Anterior cingulate cortex (tissue), 58 donors: ENCODE measurements around the gene ASPSCR1.
A peak's percentile ranks its signal among the peaks of the same experiment; 100 is the strongest.

Source experiments
- DNase-seq, 58 donors: peaks; one replicate each; lab custom pipeline; 2025; lab: John Stamatoyannopoulos, UW

ASPSCR1 gene

GRCh38 chr17:82050152-82050760 is 72.8 kb downstream of the ASPSCR1 start:
- no peak for DNase-seq

GRCh38 chr17:82050761-82051641 is 73.6 kb downstream of the ASPSCR1 start:
- no peak for DNase-seq

GRCh38 chr17:82051776-82052637 is 74.6 kb downstream of the ASPSCR1 start, which contains the start of the genes GPS1 and RFNG:
Gene GPS1, plus strand, starts transcription at chr17:82051898. Its CDS starts 34 bp downstream, at chr17:82051932.
Gene RFNG, minus strand, starts transcription at chr17:82051811. Its CDS starts 45 bp downstream, at chr17:82051766.
- peak in 54 of 58 donors; percentile 12 to 79 (median 60) for DNase-seq

- no peak for DNase-seq
These were observed 75.2 kb downstream of the ASPSCR1 start for GRCh38 chr17:82052638-82053059.

GRCh38 chr17:82053130-82053529 is 75.7 kb downstream of the ASPSCR1 start:
- DNase-seq, result no peak

DNA sequence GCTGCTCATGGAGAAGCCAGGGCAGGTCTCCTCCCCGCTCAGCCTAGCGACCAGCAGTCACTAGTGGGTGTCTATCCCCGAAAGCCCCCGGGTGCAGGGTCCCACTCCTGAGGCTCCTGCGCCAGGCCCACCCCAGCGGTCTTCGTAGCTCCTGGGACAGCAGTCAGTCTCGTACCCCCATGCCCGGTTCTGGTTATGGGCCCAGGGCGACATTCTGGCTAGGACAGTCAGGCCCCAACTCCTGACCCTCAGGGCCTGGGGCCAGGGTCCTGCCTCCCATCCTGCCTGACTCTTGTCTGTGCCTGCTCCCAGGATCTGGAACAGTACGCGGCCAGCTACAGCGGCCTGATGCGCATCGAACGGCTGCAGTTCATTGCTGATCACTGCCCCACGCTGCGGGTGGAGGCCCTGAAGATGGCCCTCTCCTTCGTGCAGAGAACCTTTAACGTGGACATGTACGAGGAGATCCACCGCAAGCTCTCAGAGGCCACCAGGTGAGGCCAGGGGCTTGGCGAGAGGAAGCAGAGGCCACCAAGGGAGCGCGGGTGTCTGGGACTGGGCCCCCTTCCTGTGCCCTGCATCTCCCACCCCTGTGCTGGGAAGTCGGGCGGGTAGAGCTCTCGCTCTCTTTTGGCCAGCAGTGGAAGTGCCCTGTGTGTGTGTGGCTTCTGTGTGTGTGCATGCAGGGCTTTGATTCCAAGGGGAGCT is 76.3 kb downstream of the ASPSCR1 start:
- no peak for DNase-seq

DNA sequence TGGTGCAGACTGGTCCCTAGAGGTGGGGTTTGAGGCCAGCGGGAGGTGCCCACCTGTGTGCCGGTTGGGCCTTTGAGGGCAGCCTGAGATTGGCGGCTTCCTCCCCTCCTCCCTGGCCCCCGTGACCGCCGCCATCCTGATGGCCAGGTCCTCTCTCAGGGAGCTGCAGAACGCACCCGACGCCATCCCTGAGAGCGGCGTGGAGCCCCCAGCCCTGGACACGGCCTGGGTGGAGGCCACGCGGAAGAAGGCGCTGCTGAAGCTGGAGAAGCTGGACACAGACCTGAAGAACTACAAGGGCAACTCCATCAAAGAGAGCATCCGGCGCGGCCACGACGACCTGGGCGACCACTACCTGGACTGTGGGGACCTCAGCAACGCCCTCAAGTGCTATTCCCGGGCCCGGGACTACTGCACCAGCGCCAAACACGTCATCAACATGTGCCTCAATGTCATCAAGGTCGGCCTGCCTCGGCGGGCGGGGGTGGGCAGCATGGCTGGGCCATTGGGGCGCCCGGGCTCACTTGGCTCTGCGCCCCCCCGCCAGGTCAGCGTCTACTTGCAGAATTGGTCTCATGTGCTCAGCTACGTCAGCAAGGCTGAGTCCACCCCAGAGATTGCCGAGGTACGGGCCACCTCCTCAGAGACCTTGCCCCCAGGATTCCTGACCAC is 77.1 kb downstream of the ASPSCR1 start:
- no peak for DNase-seq

DNA sequence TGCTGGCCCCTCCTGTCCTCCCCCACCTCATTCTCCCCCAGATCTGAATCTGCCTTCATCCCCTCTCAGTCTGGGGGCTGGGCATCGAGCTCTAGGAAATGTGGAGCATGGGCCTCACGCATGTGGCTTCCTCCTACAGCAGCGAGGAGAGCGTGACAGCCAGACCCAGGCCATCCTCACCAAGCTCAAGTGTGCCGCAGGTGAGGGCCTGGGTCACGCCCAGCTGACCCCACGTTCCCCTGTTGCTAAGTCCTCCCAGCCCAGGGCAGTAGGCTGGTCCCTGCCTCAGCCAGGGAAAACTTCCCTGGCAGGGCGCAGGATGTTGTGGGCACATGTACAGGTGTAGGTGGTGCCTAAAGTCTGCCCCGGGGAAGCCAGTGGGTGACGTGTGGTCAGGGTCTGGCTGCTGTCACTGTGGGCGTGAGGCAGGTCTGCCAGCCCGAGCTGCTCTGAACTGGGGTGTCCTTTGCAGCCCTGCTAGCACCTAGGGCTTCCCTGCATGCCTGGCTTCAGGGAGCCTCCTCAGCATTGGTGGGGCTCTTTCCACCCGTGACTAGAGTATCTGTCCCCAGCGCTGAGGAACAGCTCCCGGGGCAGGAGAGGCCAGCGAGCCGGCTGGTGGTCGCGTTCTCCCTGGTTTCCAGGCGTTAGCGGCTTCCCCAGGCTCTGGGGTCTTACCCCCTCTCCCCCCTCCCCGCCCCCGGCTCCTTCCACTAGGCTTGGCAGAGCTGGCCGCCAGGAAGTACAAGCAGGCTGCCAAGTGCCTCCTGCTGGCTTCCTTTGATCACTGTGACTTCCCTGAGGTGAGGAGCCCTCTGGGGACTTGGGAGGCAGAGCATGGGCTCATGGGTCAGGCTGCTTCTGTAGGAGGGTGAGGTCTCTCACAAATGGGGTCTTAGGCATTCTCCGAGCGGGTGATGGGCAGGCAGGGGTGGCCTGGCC is 77.9 kb downstream of the ASPSCR1 start:
- DNase-seq, result no peak

DNA sequence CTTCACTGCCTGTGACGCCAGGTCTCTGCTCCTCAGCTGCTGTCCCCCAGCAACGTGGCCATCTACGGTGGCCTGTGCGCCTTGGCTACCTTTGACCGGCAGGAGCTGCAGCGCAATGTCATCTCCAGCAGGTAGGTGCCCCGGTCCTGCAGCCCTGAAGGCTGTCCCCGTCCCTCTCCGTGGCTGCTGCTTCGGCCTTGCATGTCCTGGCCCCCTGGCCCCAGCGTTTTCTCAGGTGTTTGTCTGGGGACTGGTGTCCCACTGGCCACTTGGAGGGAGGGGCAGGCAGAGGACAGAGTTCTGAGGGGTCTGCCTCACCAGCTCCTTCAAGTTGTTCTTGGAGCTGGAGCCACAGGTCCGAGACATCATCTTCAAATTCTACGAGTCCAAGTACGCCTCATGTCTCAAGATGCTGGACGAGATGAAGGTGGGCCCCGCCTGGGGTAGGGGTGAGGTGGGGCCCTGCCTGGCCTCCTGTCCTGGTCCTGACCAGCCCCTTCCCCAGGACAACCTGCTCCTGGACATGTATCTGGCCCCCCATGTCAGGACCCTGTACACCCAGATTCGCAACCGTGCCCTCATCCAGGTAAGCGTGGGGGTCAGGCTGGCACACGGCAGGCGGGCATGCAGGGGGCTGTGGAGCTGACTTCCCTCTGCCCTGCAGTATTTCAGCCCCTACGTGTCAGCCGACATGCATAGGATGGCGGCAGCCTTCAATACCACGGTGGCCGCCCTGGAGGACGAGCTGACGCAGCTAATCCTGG is 78.7 kb downstream of the ASPSCR1 start:
- DNase-seq, result no peak

DNA sequence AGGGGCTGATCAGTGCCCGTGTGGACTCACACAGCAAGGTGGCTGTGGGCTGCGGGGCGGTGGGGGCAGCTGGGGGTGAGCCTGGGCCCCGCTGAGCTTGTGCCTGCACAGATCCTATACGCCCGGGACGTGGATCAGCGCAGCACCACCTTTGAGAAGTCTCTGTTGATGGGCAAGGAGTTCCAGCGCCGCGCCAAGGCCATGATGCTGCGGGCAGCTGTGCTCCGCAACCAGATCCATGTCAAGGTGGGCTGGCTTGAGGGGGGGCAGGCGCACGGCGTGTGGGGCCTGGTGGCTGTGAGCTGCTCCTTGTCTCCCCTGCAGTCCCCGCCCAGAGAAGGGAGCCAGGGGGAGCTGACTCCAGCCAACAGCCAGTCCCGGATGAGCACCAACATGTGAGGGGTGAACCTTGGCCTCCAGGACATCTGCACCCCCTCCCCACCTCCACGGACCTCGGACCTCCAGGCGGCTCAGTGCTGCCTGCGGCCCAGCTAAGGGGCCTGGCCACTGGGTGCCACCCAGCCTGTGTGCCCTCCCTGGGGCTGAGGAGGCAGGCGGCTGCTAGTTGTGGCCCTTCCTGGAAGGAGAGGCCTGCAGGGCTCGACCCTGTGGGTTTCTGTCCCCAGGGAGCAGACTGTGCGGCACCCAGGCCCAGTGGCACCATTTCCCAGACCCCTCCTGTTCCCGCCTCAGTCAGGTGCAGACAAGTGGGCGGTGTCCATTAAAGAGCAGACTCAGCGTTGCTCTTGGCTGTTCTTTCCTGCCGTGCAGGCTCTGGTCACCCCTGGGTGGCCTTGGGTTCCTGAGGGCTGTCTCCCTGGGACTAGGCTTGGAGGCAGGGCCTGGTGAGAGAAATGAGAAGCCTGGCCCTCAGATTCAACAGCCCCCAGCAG is 79.5 kb downstream of the ASPSCR1 start:
- DNase-seq, result no peak

DNA sequence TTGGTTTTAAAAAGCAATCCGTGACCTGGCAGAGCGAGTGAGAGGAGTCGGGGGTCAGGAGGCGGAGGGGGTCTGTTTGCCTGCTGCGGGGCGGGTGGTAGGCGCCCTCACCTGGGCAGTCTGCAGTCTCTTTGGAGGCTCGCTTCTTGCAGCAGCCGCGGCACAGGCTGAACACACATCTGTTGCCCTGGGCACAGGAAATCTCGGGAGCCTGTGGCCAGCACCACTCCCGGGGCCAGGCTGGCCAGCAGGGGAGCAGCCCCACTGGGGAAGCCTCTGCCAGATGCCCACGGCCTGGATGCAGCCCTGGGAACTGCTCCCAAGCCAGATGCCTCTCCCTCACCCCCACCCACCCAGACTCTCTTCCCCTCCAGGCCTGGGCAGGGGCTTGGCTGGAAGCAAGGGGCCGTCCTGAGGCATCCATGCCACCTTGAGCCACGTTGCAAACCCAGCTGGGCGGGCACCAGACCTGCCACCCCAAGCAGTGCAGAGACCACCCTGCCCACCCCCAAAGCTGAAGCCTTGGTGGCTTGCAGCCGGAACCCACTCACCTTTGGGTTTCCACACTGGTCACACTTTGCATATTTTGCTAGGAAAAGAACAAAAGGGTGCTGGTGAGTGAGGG is 80.9 kb downstream of the ASPSCR1 start:
- no peak for DNase-seq

DNA sequence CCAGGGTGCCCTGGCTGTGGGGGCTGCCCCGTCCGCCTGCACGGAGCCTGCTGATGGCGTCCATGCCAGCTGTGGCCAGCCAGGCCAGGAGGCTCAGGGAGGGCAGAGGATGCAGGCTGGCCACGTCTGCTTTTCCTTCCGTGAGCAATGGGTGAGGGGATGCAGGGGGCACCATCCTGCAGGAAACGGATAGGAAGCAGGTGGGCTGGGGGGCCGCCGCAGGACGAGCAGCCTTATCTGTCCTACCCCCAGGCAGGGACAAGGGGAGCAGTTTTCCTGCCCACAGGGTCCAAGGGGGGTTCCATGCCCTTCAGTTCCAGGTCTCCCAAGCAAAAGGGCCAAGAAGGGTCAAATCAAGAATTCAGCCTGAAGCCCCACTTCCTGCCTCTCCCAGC is 81.4 kb downstream of the ASPSCR1 start:
- DNase-seq, result no peak

GRCh38 chr17:82059272-82060000 is 82.0 kb downstream of the ASPSCR1 start:
- DNase-seq, result no peak

GRCh38 chr17:82060001-82060380 is 82.6 kb downstream of the ASPSCR1 start:
- DNase-seq, result no peak

DNA sequence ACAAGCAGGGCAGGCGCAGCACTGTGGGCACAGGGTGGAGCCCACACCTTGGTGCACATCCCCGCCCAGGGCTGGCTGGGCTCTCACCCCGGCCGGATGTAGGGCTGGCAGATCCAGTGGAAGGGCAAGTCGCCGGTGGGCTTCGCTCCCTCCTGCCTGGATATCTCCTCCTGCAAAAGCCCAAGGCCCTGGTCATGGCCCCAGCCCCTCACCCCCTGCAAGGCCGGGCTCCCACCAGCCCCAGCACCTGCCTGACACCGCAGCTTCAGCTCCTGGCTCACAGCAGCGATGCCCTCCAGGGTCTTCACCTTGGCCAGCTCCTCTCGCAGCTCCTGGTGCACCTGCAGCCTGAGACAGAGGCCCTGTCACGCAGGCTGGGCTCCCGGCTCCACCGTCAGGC is 83.2 kb downstream of the ASPSCR1 start:
- DNase-seq, result no peak
